K562 (cell line): Measurements from ENCODE around the gene BLID. TPM values are rescaled to one million over a fixed set of nuclear protein-coding genes. Genes with fewer than 3 reads are reported as not detected.

Experiments
- ATAC-seq: fragments of 200-7000 bp; cut with Tn5 transposase; 3 replicates; pipeline ENCODE4 v1.9.1; 2020; ENCODE audit warnings: moderate library complexity
- BruUV-seq: library from RNA; stranded (reverse); fragments of 400-500 nt; replicated peaks from 2 replicates; lab custom pipeline; 2021; lab: Mats Ljungman, UMichigan
- CTCF ChIA-PET: fragments of 300-600 bp; formaldehyde crosslinking; extraction: SDS; loops from one replicate; lab custom pipeline; 2021; ENCODE audit warnings: low intra/inter-chr PET ratio; lab: Yijun Ruan, JAX
- POLR2A ChIA-PET: fragments of 300-600, 350-650 bp; sonication (Branson Sonifier 250); formaldehyde crosslinking; extraction: SDS; loops from one replicate; lab custom pipeline; 2021; ENCODE audit warnings: antibody characterized with exemption, inconsistent platforms; lab: Yijun Ruan, JAX
- DNase-seq, 4 experiments: peaks; one replicate each; pipeline versions ENCODE4 v3.0.0 to v3.0.0-alpha.2; 2011 to 2018; ENCODE audit warnings: low spot score in 3 of 4, mixed read lengths in 3 of 4; ENCODE audit errors: extremely low read depth in 1 of 4
- FAIRE-seq: peaks from 2 replicates; lab custom pipeline; 2011; peaks lifted over from hg19 to GRCh38; lab: Jason Lieb, UNC
- H2AFZ ChIP-seq: 2 replicates; pipeline ENCODE4 v1.6.0; 2011; ENCODE audit warnings: low read depth, low read length, control low read depth, inconsistent platforms
- H3K27ac ChIP-seq: fragments of 200-600 bp; 3 replicates; pipeline ENCODE4 v1.8.0; 2011; ENCODE audit warnings: low read depth, mild to moderate bottlenecking, control low read depth, inconsistent platforms, low read length, moderate library complexity, mixed read lengths; ENCODE audit errors: extremely low read depth
- H3K27me3 ChIP-seq, 2 experiments: fragments of 300-600 bp in 1 of 2; 2 replicates in 1 of 2; 3 replicates in 1 of 2; pipeline versions ENCODE4 v1.6.0 to v1.8.0; 2011; ENCODE audit warnings: inconsistent platforms in 2 of 2, low read length in 2 of 2, mild to moderate bottlenecking in 1 of 2, mixed read lengths in 1 of 2, moderate library complexity in 1 of 2; ENCODE audit not compliant: control insufficient read depth in 2 of 2, insufficient read depth in 2 of 2
- H3K36me3 ChIP-seq: fragments of 300-600 bp; 3 replicates; pipeline ENCODE4 v1.8.0; 2011; ENCODE audit warnings: mild to moderate bottlenecking, low read length, inconsistent platforms; ENCODE audit not compliant: control insufficient read depth, insufficient read depth
- H3K4me1 ChIP-seq, 2 experiments: fragments of 200-600 bp in 1 of 2; replicated peaks in 1 of 2; 2 replicates in 1 of 2; 3 replicates in 1 of 2; pipeline versions ENCODE4 v1.5.1 to v1.8.0; 2011; ENCODE audit warnings: inconsistent platforms in 2 of 2, low read length in 2 of 2, mild to moderate bottlenecking in 1 of 2, mixed read lengths in 1 of 2, moderate library complexity in 1 of 2; ENCODE audit not compliant: control insufficient read depth in 2 of 2, insufficient read depth in 2 of 2
- H3K4me2 ChIP-seq: 2 replicates; pipeline ENCODE4 v1.6.1; 2011; ENCODE audit warnings: low read length, control low read depth, inconsistent platforms, mixed read lengths; ENCODE audit not compliant: insufficient read depth
- H3K4me3 ChIP-seq: fragments of 200-600 bp; sonication (generic), shearing (Covaris generic); 2 replicates; pipeline ENCODE4 v1.5.1; 2016; ENCODE audit warnings: control low read depth, inconsistent platforms
- H3K79me2 ChIP-seq: fragments of 200-600 bp; 3 replicates; pipeline ENCODE4 v1.8.0; 2011; ENCODE audit warnings: low read length, inconsistent platforms; ENCODE audit not compliant: control insufficient read depth, insufficient read depth
- H3K9ac ChIP-seq, 2 experiments: 2 replicates each; pipeline versions ENCODE4 v1.6.0 to v1.6.1; 2011; ENCODE audit warnings: low read depth in 2 of 2, low read length in 2 of 2, control low read depth in 1 of 2, inconsistent platforms in 1 of 2, mild to moderate bottlenecking in 1 of 2, mixed read lengths in 1 of 2; ENCODE audit not compliant: insufficient read depth in 1 of 2
- H3K9me1 ChIP-seq: one replicate; pipeline ENCODE4 v1.6.0; 2011; ENCODE audit warnings: inconsistent platforms, mild to moderate bottlenecking, low read length, moderate library complexity; ENCODE audit not compliant: control insufficient read depth, insufficient read depth
- H3K9me3 ChIP-seq: replicated peaks from 2 replicates; pipeline ENCODE4 v1.5.1; 2011; ENCODE audit warnings: low read depth, low read length, inconsistent platforms; ENCODE audit not compliant: control insufficient read depth, insufficient read depth
- H4K20me1 ChIP-seq: replicated peaks from 2 replicates; pipeline ENCODE4 v1.6.1; 2011; ENCODE audit warnings: low read length, inconsistent platforms, mixed read lengths; ENCODE audit not compliant: control insufficient read depth, insufficient read depth
- KAT2B ChIP-seq: IDR thresholded peaks from one replicate; pipeline ENCODE4 v1.6.1; 2012; ENCODE audit warnings: low read depth, mild to moderate bottlenecking, control low read depth, inconsistent platforms, low read length, moderate library complexity
- PHB ChIP-seq: fragments of 250-450 bp; sonication (Bioruptor Pico); IDR thresholded peaks from 2 replicates; pipeline ENCODE4 v1.5.0; 2021
- SNRNP70 ChIP-seq: fragments of 200-400 bp; formaldehyde crosslinking; optimal IDR thresholded peaks from 2 replicates; pipeline ENCODE3; 2017; ENCODE audit warnings: low read depth, low read length
- WGBS: fragments of 100-300 bp; shearing (Covaris generic); methylation state at CpG from one replicate; pipeline ENCODE4 v1.1.6; 2016; ENCODE audit warnings: low coverage, mixed read lengths; ENCODE audit not compliant: insufficient coverage; ENCODE audit errors: missing lambda C conversion rate; 5-methylcytosine and 5-hydroxymethylcytosine counted together
- in situ Hi-C: fragments of 300-500 bp; cut with MboI; formaldehyde crosslinking; loops from 4 replicates; pipeline ENCODE4 v1.15.0; 2018; ENCODE audit warnings: inconsistent platforms, mixed read lengths
- intact Hi-C: fragments of 100-400 bp; cut with micrococcal nuclease; formaldehyde crosslinking; loops from 2 replicates; pipeline ENCODE4 v1.14.2; 2022
- polyA plus RNA-seq, 8 experiments: library from polyadenylated mRNA; depleted of rRNA in 4 of 8; stranded (reverse) in 5 of 8; unstranded in 3 of 8; fragments of >200 nt; fragmentation: Nextera tagmentation in 2 of 8; fragmentation: Illumina TruSeq in 1 of 8; extraction: Ambion mirVana in 2 of 8; extraction: Trizol in 1 of 8; gene quantifications; 2 replicates each; pipeline versions ENCODE4 v1.2.1 to v1.2.3, GENCODE V29; 2011 to 2014; ENCODE audit warnings: inconsistent platforms in 1 of 8, missing spikeins in 1 of 8
- total RNA-seq, 7 experiments: library from RNA; depleted of rRNA in 6 of 7; stranded (reverse); fragments of >200 nt in 6 of 7; fragmentation: Illumina TruSeq in 2 of 7; extraction: Trizol in 2 of 7; gene quantifications; 2 replicates each; pipeline versions ENCODE4 v1.2.1 to v1.2.3, GENCODE V29; 2011 to 2021; ENCODE audit warnings: low replicate concordance in 1 of 7
- TF ChIP-seq, protein P1 (sequence below): IDR thresholded peaks from 2 replicates; pipeline ENCODE4 v1.6.1; 2011; ENCODE audit warnings: borderline replicate concordance, low read depth, mild to moderate bottlenecking, moderate library complexity, low read length; ENCODE audit not compliant: insufficient read depth, poor library complexity, severe bottlenecking

BLID gene
- total and polyA plus RNA-seq, 9 of the 15 experiments (the other 6 are each of a cell fraction or from before 2014, with no cell fraction given), result not detected

DNA sequence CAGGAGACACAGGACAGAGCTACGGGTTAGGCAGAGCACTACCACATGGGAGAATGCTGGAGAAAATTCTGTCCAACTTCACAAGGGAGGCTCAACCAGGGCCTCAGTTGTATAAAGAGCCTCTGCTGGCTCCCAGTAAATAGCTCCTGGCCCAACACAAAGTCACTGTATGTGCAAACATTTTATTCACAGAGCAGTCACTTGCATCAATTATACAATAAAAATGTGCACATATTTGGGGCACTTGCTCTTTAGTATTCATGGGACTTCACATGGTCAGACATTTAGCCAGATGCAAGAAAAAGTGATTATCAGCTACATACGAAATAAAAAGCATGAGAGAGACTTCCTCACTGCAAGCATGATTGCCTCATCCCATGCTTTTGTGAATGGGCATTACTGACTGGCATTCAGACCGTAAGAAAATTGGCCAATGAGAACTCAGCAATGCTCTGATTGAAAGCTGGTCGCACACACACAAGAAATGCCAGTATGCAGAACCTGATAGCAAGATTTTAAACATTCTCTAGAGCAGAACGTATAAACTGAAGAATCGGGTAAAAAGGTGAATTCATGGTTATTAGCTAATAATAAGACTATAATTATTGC is 39.4 kb downstream of the BLID start:
- in situ Hi-C loops, result no loop called here
- H3K9me3 ChIP-seq, result no peaks in the 10 kb centered on the region
- no TSS peak for BruUV-seq
- CTCF ChIA-PET, result no interaction called here
- H3K4me3 ChIP-seq, result no peak overlapping the region
- TF ChIP-seq KAT2B (no peak), PHB (CRISPR knock-in tag) (no peak), SNRNP70 (no peak)
- TF ChIP-seq, protein P1, sequence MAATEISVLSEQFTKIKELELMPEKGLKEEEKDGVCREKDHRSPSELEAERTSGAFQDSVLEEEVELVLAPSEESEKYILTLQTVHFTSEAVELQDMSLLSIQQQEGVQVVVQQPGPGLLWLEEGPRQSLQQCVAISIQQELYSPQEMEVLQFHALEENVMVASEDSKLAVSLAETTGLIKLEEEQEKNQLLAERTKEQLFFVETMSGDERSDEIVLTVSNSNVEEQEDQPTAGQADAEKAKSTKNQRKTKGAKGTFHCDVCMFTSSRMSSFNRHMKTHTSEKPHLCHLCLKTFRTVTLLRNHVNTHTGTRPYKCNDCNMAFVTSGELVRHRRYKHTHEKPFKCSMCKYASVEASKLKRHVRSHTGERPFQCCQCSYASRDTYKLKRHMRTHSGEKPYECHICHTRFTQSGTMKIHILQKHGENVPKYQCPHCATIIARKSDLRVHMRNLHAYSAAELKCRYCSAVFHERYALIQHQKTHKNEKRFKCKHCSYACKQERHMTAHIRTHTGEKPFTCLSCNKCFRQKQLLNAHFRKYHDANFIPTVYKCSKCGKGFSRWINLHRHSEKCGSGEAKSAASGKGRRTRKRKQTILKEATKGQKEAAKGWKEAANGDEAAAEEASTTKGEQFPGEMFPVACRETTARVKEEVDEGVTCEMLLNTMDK, result no peak
- TF ChIP-seq, all 486 proteins: peak for 0
- Histone ChIP-seq H3K27ac (no peak overlapping the region), H4K20me1 (no peaks in the 10 kb centered on the region), H3K9me1 (no peaks in the 10 kb centered on the region), H3K79me2 (no peaks in the 10 kb centered on the region), H3K4me1 (no peaks in the 10 kb centered on the region), H3K9ac (no peak overlapping the region), H2AFZ (no peak overlapping the region), H3K36me3 (no peaks in the 10 kb centered on the region), H3K27me3 (no peaks in the 10 kb centered on the region), H3K4me2 (no peak overlapping the region)
- WGBS, result 0% methylated on average over 6 of the region's 6 CpGs
- FAIRE-seq, result no peak
- no peak for ATAC-seq
- DNase-seq, result no peak
- intact Hi-C loops, result no loop called here
- POLR2A ChIA-PET, result no interaction called here
